IMR-90 (cell line): ENCODE results near the gene RBMS2. TPM values are rescaled to one million over a fixed set of nuclear protein-coding genes. Genes with fewer than 3 reads are reported as not detected.
A peak's percentile ranks its signal among the peaks of the same experiment; 100 is the strongest.

ENCODE experiments used
- ATAC-seq: fragments of 200-7000 bp; cut with Tn5 transposase; 2 replicates; pipeline ENCODE4 v1.9.1; 2020; ENCODE audit warnings: low read depth, mild to moderate bottlenecking, moderate library complexity
- BruUV-seq: library from RNA; stranded (reverse); fragments of 400-500 nt; replicated peaks from 2 replicates; lab custom pipeline; 2021; lab: Mats Ljungman, UMichigan
- CTCF ChIA-PET: fragments of 300-600 bp; formaldehyde crosslinking; extraction: SDS; loops from one replicate; lab custom pipeline; 2021; ENCODE audit warnings: antibody characterized with exemption; lab: Yijun Ruan, JAX
- POLR2A ChIA-PET: fragments of 300-600 bp; sonication (Branson Sonifier 250); formaldehyde crosslinking; loops from one replicate; lab custom pipeline; 2022; ENCODE audit warnings: antibody characterized with exemption; ENCODE audit not compliant: unreplicated experiment; lab: Charles Lee
- DNase-seq: peaks from one replicate; pipeline ENCODE4 v3.0.0; 2013
- H2AFZ ChIP-seq: replicated peaks from 2 replicates; pipeline ENCODE3; 2013; ENCODE audit warnings: low read length, mild to moderate bottlenecking; ENCODE audit not compliant: poor library complexity
- H2AK5ac ChIP-seq: 2 replicates; pipeline ENCODE4 v1.6.1; 2013; ENCODE audit warnings: low read depth, low read length, inconsistent platforms
- H2AK9ac ChIP-seq: replicated peaks from 2 replicates; pipeline ENCODE3; 2013; ENCODE audit warnings: mild to moderate bottlenecking, low read depth, low read length, moderate library complexity; ENCODE audit not compliant: poor library complexity
- H2BK120ac ChIP-seq: 2 replicates; pipeline ENCODE4 v1.6.1; 2013; ENCODE audit warnings: low read depth, low read length, inconsistent platforms
- H2BK15ac ChIP-seq: 3 replicates; pipeline ENCODE4 v1.6.1; 2013; ENCODE audit warnings: low read depth, low read length, inconsistent platforms
- H2BK20ac ChIP-seq: 2 replicates; pipeline ENCODE4 v1.6.1; 2013; ENCODE audit warnings: low read depth, mild to moderate bottlenecking, inconsistent platforms, low read length, moderate library complexity
- H2BK5ac ChIP-seq: 2 replicates; pipeline ENCODE4 v1.6.1; 2013; ENCODE audit warnings: mild to moderate bottlenecking, low read depth, low read length, inconsistent platforms; ENCODE audit not compliant: poor library complexity, severe bottlenecking
- H3K14ac ChIP-seq: replicated peaks from 2 replicates; pipeline ENCODE4 v1.6.1; 2013; ENCODE audit warnings: low read depth, low read length, inconsistent platforms
- H3K18ac ChIP-seq: 2 replicates; pipeline ENCODE4 v1.6.1; 2013; ENCODE audit warnings: low read depth, low read length, control low read depth
- H3K23ac ChIP-seq: 2 replicates; pipeline ENCODE4 v1.6.1; 2013; ENCODE audit warnings: low read depth, low read length, inconsistent platforms
- H3K27ac ChIP-seq: 2 replicates; pipeline ENCODE4 v1.5.1; 2013; ENCODE audit warnings: mild to moderate bottlenecking, control low read depth, low read length; ENCODE audit not compliant: insufficient read depth
- H3K27me3 ChIP-seq: 2 replicates; pipeline ENCODE4 v1.6.1; 2013; ENCODE audit warnings: low read length; ENCODE audit not compliant: control insufficient read depth, insufficient read depth
- H3K36me3 ChIP-seq: 2 replicates; pipeline ENCODE4 v1.6.1; 2013; ENCODE audit warnings: low read length, mixed read lengths; ENCODE audit not compliant: control insufficient read depth, insufficient read depth
- H3K4ac ChIP-seq: 2 replicates; pipeline ENCODE4 v1.6.1; 2013; ENCODE audit warnings: low read depth, low read length, inconsistent platforms
- H3K4me1 ChIP-seq: 2 replicates; pipeline ENCODE4 v1.6.1; 2013; ENCODE audit warnings: low read length, mixed read lengths; ENCODE audit not compliant: control insufficient read depth, insufficient read depth
- H3K4me2 ChIP-seq: 2 replicates; pipeline ENCODE4 v1.6.1; 2013; ENCODE audit warnings: low read depth, mild to moderate bottlenecking, control low read depth, low read length, moderate library complexity
- H3K4me3 ChIP-seq: 2 replicates; pipeline ENCODE4 v1.5.1; 2013; ENCODE audit warnings: low read depth, mild to moderate bottlenecking, control low read depth, low read length, moderate library complexity; ENCODE audit not compliant: insufficient read depth
- H3K56ac ChIP-seq: 2 replicates; pipeline ENCODE4 v1.6.1; 2013; ENCODE audit warnings: low read length, inconsistent platforms; ENCODE audit not compliant: insufficient read depth; ENCODE audit errors: extremely low read depth
- H3K79me1 ChIP-seq, 2 experiments: 2 replicates each; pipeline ENCODE4 v1.6.1; 2013; ENCODE audit warnings: low read length in 2 of 2, inconsistent platforms in 1 of 2, low read depth in 1 of 2
- H3K9ac ChIP-seq: 2 replicates; pipeline ENCODE4 v1.6.1; 2013; ENCODE audit warnings: low read depth, low read length, control low read depth
- H3K9me1 ChIP-seq: 2 replicates; pipeline ENCODE4 v1.6.1; 2013; ENCODE audit warnings: low read length, inconsistent platforms; ENCODE audit not compliant: insufficient read depth
- H3K9me3 ChIP-seq: 2 replicates; pipeline ENCODE4 v1.6.1; 2013; ENCODE audit warnings: low read length; ENCODE audit not compliant: control insufficient read depth, insufficient read depth
- H4K20me1 ChIP-seq: 2 replicates; pipeline ENCODE4 v1.6.1; 2013; ENCODE audit warnings: low read length, inconsistent platforms; ENCODE audit not compliant: insufficient read depth
- H4K5ac ChIP-seq: 2 replicates; pipeline ENCODE4 v1.6.1; 2013; ENCODE audit warnings: mild to moderate bottlenecking, low read depth, low read length, control low read depth
- H4K8ac ChIP-seq, 2 experiments: 2 replicates each; pipeline ENCODE4 v1.6.1; 2013; ENCODE audit warnings: low read depth in 2 of 2, low read length in 2 of 2, control low read depth in 1 of 2, inconsistent platforms in 1 of 2
- H4K91ac ChIP-seq: 2 replicates; pipeline ENCODE4 v1.6.1; 2013; ENCODE audit warnings: low read depth, low read length, inconsistent platforms; ENCODE audit not compliant: insufficient read depth
- CEBPB ChIP-seq: IDR thresholded peaks from 2 replicates; pipeline ENCODE4 v1.6.1; 2012; ENCODE audit warnings: low read depth, low read length, improper control_type of control experiment
- FOS ChIP-seq: fragments of 150-350 bp; IDR thresholded peaks from 2 replicates; pipeline ENCODE4 v1.6.1; 2016; ENCODE audit warnings: low read depth, low read length
- MAFK ChIP-seq: IDR thresholded peaks from 2 replicates; pipeline ENCODE4 v1.6.1; 2012; ENCODE audit warnings: low read depth, low read length, improper control_type of control experiment
- MAZ ChIP-seq: IDR thresholded peaks from 2 replicates; pipeline ENCODE4 v1.6.1; 2012; ENCODE audit warnings: low read depth, mild to moderate bottlenecking, low read length, improper control_type of control experiment, moderate library complexity, borderline replicate concordance
- NFE2L2 ChIP-seq: fragments of 150-350 bp; IDR thresholded peaks from 2 replicates; pipeline ENCODE4 v1.6.1; 2016; ENCODE audit warnings: low read depth, mild to moderate bottlenecking, low read length
- POLR2A ChIP-seq: IDR thresholded peaks from 2 replicates; pipeline ENCODE4 v1.6.1; 2012; ENCODE audit warnings: mild to moderate bottlenecking, low read depth, low read length
- SMC3 ChIP-seq: fragments of 150-350 bp; IDR thresholded peaks from 2 replicates; pipeline ENCODE4 v1.6.1; 2016; ENCODE audit warnings: low read depth, mild to moderate bottlenecking, antibody characterized with exemption, low read length, moderate library complexity
- USF2 ChIP-seq: fragments of 150-350 bp; IDR thresholded peaks from 2 replicates; pipeline ENCODE4 v1.6.1; 2017; ENCODE audit warnings: mild to moderate bottlenecking, antibody characterized with exemption, low read length, low read depth
- WGBS, 2 experiments: methylation state at CpG; one replicate each; pipeline versions ENCODE4 v1.1.5 to v1.1.7; 2013; ENCODE audit warnings: missing lambda C conversion rate in 2 of 2; ENCODE audit not compliant: insufficient read length in 1 of 2; ENCODE audit errors: extremely low coverage in 2 of 2; 5-methylcytosine and 5-hydroxymethylcytosine counted together
- dilution Hi-C: fragments of 300-500 bp; cut with HindIII; formaldehyde crosslinking; loops from one replicate; pipeline ENCODE4 v1.14.3; 2018; ENCODE audit warnings: low sequenced_read_pairs; ENCODE audit not compliant: unreplicated experiment
- in situ Hi-C: fragments of 300-500 bp; cut with MboI; formaldehyde crosslinking; loops from 3 replicates; pipeline ENCODE4 v1.14.3; 2019; ENCODE audit warnings: low sequenced_read_pairs, inconsistent platforms, mixed read lengths
- intact Hi-C: fragments of 100-400 bp; cut with micrococcal nuclease; formaldehyde crosslinking; loops from 2 replicates; pipeline ENCODE4 v1.10.0; 2022
- polyA plus RNA-seq, 3 experiments: library from polyadenylated mRNA; depleted of rRNA; stranded (reverse); fragments of >200 nt; gene quantifications; 2 replicates each; pipeline ENCODE4 v1.2.3, GENCODE V29; 2012; ENCODE audit warnings: low replicate concordance in 1 of 3
- total RNA-seq: library from RNA; depleted of rRNA; stranded (reverse); fragments of >200 nt; gene quantifications from 2 replicates; pipeline ENCODE4 v1.2.3, GENCODE V29; 2012

RBMS2 gene
- total and polyA plus RNA-seq, 2 of the 4 experiments (the other 2 are of a cell fraction) = 38.0 to 43.6 TPM

DNA sequence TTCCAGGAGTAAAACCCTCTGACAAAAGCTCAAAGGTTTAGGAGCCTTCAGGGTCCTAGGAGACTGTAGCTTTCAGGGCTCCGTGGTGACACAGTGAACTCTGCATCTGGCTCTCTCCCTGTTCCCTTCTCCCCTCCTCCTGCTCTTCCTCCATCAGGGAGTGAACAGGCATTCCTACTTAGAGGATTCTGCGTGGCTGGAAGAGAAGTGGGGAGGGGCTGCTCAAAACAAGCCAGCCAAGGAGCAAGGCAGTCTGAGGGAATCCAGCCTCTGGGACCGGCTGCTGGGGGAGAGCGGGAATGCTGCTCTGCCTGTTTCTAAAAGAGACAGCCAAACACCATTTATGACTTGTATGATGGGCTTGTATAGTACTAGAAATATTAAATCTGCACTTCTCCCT is 49.5 kb downstream of the RBMS2 start:
- Histone ChIP-seq H4K5ac (0 out of 2 replicates have a peak overlapping the region, but pooled peaks have one; percentile 29), H3K27ac (peak overlapping the region; percentile 48; the same call in 1 of the 2 replicates), H2BK5ac (no peak overlapping the region), H3K4me1 (peaks cover 8% of the 10 kb centered on the region), H3K9me3 (no peaks in the 10 kb centered on the region), H2BK20ac (no peak overlapping the region), H2AK9ac (no peak overlapping the region), H2BK120ac (no peak overlapping the region), H3K18ac (no peak overlapping the region), H4K8ac (peak overlapping the region in 1 of 2 experiments; percentile 9; a peak in 1 of 4 replicates), H3K14ac (no peak overlapping the region), H3K27me3 (no peaks in the 10 kb centered on the region), H2AK5ac (no peak overlapping the region), H3K4me3 (no peak overlapping the region), H3K56ac (no peak overlapping the region), H3K9ac (no peak overlapping the region; the same call in 1 of the 2 replicates), H3K4me2 (no peak overlapping the region), H4K91ac (no peak overlapping the region), H4K20me1 (no peaks in the 10 kb centered on the region), H3K23ac (no peak overlapping the region), H3K36me3 (peaks cover 45% of the 10 kb centered on the region), H3K4ac (no peak overlapping the region), H3K79me1 (peaks cover 19 to 44% of the 10 kb centered on the region in 2 experiments), H3K9me1 (peaks cover 2% of the 10 kb centered on the region; the same call in 1 of the 2 replicates), H2BK15ac (no peak overlapping the region), H2AFZ (no peak overlapping the region)
- intact Hi-C loops (no loop called here), dilution Hi-C loops (no loop called here), in situ Hi-C loops (no loop called here)
- no CpG with 5 or more reads among the region's 4 CpGs for WGBS, 2 experiments
- POLR2A ChIA-PET = no interaction called here
- no peak for ATAC-seq
- no peak for DNase-seq
- BruUV-seq = no TSS peak
- CTCF ChIA-PET = interaction anchor here (1.4 kb wide), 1 partner anchor 10 kb away, joined by 3 read pairs; no protein-coding TSS in a partner anchor
- no peak for TF ChIP-seq FOS
- TF ChIP-seq NFE2L2 = no peak
- TF ChIP-seq SMC3 = no peak
- TF ChIP-seq CEBPB = no peak
- TF ChIP-seq USF2 = no peak
- TF ChIP-seq MAFK = no peak
- no peak for TF ChIP-seq POLR2A
- TF ChIP-seq MAZ = no peak
